Upper lobe of right lung (tissue), 1 donor: ENCODE results near the gene PHF8. TPM values are rescaled to one million over a fixed set of nuclear protein-coding genes. Genes with fewer than 3 reads are reported as not detected.
A peak's percentile ranks its signal among the peaks of the same experiment; 100 is the strongest.

Experiments
- ATAC-seq: fragments of 200-7000 bp; cut with Tn5 transposase; one replicate; pipeline ENCODE4 v1.9.1; 2020; ENCODE audit warnings: mild to moderate bottlenecking, moderate library complexity
- DNase-seq: peaks from one replicate; pipeline ENCODE4 v3.0.0-alpha.2; 2020
- H3K27ac ChIP-seq: fragments of 200-600 bp; one replicate; pipeline ENCODE4 v1.8.0; 2022
- H3K27me3 ChIP-seq: fragments of 200-600 bp; one replicate; pipeline ENCODE4 v1.8.0; 2022; ENCODE audit warnings: mild to moderate bottlenecking
- H3K36me3 ChIP-seq: fragments of 200-600 bp; one replicate; pipeline ENCODE4 v1.8.0; 2022
- H3K4me1 ChIP-seq: fragments of 200-600 bp; one replicate; pipeline ENCODE4 v1.8.0; 2022
- H3K4me3 ChIP-seq: fragments of 200-600 bp; one replicate; pipeline ENCODE4 v1.8.0; 2022; ENCODE audit warnings: mild to moderate bottlenecking
- H3K9me3 ChIP-seq: fragments of 200-600 bp; one replicate; pipeline ENCODE4 v1.8.0; 2022
- intact Hi-C: fragments of 100-400 bp; cut with DNase I; formaldehyde crosslinking; loops from one replicate; pipeline ENCODE4 v1.11.0; 2022
- total RNA-seq: library from RNA; stranded (reverse); fragmentation: NEBNext Ultra II Directional; extraction: Animal tissue kit (Norgen Biotek cat#: 25700); gene quantifications from one replicate; pipeline ENCODE4 v1.2.1, GENCODE V29; 2021
- TF ChIP-seq, protein P1 (sequence below): fragments of 200-600 bp; IDR thresholded peaks from one replicate; pipeline ENCODE4 v1.8.0; 2022; ENCODE audit warnings: antibody characterized with exemption
- donor health status: DM: no; HTN: yes; CAD: no; lungs with severe emphysema.

PHF8 gene
- total RNA-seq, 1 donor from 2014 or later: 28.5 TPM

DNA sequence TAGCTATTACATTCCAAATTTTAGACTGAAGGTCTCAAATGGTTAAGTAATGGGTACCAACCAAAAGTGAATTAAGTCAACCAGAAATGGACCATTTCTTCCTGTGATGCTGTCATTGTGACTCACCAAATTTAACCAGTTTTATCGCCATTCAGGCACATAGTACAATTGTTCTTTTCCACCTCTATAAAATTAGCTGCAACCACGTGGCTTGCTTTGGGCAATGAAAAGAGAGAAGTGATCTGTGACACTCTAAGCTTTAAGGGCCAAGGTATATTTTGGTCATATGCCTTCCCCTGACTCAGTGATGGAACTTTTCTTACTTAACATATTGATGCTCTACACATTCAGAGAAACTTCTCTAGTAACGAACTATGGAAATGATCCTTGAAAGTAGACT is 20.3 kb upstream of the PHF8 start:
- Histone ChIP-seq H3K36me3 (no peaks in the 10 kb centered on the region), H3K9me3 (no peaks in the 10 kb centered on the region), H3K4me1 (no peaks in the 10 kb centered on the region), H3K4me3 (no peak overlapping the region), H3K27ac (no peak overlapping the region), H3K27me3 (no peaks in the 10 kb centered on the region)
- DNase-seq (no peak), ATAC-seq (no peak)
- intact Hi-C loops: no loop called here
- TF ChIP-seq, protein P1, sequence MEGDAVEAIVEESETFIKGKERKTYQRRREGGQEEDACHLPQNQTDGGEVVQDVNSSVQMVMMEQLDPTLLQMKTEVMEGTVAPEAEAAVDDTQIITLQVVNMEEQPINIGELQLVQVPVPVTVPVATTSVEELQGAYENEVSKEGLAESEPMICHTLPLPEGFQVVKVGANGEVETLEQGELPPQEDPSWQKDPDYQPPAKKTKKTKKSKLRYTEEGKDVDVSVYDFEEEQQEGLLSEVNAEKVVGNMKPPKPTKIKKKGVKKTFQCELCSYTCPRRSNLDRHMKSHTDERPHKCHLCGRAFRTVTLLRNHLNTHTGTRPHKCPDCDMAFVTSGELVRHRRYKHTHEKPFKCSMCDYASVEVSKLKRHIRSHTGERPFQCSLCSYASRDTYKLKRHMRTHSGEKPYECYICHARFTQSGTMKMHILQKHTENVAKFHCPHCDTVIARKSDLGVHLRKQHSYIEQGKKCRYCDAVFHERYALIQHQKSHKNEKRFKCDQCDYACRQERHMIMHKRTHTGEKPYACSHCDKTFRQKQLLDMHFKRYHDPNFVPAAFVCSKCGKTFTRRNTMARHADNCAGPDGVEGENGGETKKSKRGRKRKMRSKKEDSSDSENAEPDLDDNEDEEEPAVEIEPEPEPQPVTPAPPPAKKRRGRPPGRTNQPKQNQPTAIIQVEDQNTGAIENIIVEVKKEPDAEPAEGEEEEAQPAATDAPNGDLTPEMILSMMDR: no peak

DNA sequence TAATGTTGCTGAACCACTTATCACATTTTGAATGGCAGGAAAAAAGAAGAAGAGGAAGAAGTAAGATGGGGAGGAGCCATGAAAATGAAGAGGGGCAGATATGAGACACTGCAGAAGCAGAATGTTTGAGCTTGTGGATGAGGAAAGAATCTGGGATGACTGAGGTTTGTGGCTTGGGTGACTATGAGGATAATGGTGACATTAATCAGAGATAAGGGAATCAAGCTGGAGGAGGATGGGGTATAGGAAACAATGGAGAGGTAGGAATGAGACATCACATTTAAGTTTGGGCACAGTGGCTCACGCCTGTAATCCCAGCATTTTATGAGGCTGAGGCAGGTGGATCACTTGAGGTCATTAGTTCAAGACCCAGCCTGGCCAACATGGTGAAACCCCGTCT is 19.1 kb upstream of the PHF8 start:
- ATAC-seq (no peak), DNase-seq (no peak)
- no peaks in the 10 kb centered on the region for H3K9me3 ChIP-seq
- H3K4me1 ChIP-seq: no peaks in the 10 kb centered on the region
- no peak overlapping the region for H3K4me3 ChIP-seq
- H3K36me3 ChIP-seq: no peaks in the 10 kb centered on the region
- no peak overlapping the region for H3K27ac ChIP-seq
- intact Hi-C loops: no loop called here
- TF ChIP-seq, protein P1: no peak
- H3K27me3 ChIP-seq: no peaks in the 10 kb centered on the region

DNA sequence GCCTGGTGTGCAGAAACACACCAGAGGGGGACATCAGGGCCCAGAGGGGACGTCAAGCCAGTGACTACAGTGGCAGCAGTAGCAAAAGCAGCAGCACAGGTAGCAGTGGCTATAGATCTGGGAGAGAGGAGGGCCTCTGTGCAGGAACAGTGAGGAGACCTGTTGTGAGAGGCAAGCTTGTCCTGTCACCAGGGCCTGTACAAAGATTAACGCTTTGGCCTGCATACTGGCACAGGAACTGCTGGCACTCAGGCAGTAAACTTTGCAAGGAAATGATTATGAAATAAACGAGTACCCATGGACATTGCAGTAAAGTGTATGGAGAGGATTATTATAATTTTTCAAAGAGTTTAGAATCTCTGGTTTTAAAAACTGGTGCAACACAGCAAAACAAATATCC is 5.5 kb upstream of the PHF8 start:
- TF ChIP-seq, protein P1: no peak
- ATAC-seq: no peak
- Histone ChIP-seq H3K4me3 (no peak overlapping the region), H3K27me3 (no peaks in the 10 kb centered on the region), H3K36me3 (no peaks in the 10 kb centered on the region), H3K27ac (no peak overlapping the region), H3K4me1 (peaks cover 4% of the 10 kb centered on the region), H3K9me3 (no peaks in the 10 kb centered on the region)
- intact Hi-C loops: no loop called here
- no peak for DNase-seq

DNA sequence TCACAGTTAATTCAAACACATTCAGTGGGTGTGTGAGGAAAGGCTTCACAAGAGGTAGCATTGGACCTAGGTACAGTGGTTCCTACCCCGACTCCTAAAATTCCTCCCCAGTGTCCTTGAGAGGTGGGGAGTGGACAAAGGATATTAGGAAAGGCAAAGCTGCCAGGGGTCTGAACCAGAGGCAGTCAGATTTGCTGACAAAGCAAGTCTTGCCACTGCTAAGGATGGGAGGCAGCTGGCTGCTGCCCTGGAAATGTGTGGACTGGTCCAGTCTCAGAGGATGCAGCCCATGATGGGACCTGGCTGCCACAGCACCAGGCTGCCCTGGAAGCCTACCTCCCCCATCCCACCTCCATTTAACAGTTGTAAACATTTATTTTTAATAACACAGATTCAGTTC is 4.1 kb upstream of the PHF8 start:
- Histone ChIP-seq H3K4me3 (no peak overlapping the region), H3K27me3 (no peaks in the 10 kb centered on the region), H3K36me3 (no peaks in the 10 kb centered on the region), H3K4me1 (peaks cover 4% of the 10 kb centered on the region), H3K27ac (no peak overlapping the region), H3K9me3 (no peaks in the 10 kb centered on the region)
- ATAC-seq (no peak), DNase-seq (no peak)
- intact Hi-C loops: no loop called here
- TF ChIP-seq, protein P1: no peak

DNA sequence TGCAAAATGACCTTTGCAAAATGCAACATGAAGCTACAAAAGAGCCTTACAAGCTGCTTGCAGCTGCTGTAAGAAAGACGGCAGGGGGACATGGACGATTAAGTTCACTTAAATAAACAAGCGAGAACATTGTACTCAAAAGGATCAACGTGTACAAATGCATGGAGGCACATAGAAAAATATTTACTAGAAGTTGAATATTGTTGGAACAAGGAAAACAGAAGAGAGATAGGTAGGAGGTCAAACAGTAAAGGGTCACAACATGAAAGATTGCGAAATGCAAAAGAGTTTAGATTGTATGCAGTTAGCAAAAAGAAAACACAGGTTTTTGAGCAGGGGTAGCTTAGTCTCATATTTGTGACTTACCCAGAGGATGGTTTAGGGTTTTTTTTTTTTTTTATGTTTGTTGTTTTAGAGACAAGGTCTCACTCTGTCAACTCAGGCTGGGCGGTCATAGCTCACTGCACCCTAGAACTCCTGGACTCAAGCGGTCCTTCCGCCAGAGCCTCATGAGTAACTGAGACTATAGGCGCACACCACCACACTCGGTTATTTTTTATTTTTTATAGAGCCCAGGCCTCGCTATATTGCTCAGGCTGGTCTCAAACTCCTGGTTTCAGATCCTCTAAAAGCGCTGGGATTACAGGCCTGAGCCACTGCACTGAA is 1.4 kb upstream of the PHF8 start:
- Histone ChIP-seq H3K36me3 (peaks cover 5% of the 10 kb centered on the region), H3K9me3 (no peaks in the 10 kb centered on the region), H3K27me3 (no peaks in the 10 kb centered on the region), H3K4me1 (peaks cover 4% of the 10 kb centered on the region), H3K27ac (no peak overlapping the region), H3K4me3 (no peak overlapping the region)
- no peak for DNase-seq
- TF ChIP-seq, protein P1: no peak
- ATAC-seq: no peak
- intact Hi-C loops: no loop called here

DNA sequence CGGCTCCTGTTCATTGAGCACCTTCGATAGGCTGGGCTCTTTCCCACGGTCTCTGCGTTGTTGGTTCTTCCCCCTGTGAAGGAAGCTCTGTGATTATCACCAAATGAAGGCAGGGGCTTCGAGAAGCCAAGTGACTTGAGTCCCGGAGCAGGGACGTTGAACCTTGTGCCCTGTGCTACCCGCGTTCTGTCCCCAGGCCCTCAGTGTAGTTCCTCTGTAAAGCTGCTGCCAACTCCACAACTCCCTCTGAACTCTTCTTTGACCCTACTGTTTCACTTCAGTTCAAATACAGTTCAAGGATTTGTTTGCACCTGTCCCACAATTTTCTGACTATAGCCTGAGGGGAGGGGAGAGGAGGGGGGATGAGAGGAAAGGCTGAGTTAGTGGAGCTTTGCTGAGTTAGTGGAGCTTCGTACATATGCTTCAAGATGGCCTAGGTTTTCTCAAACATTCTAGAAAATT is 635 bp upstream of the PHF8 start:
- H3K27me3 ChIP-seq: no peaks in the 10 kb centered on the region
- H3K27ac ChIP-seq: peak overlapping the region; percentile 97
- peaks cover 13% of the 10 kb centered on the region for H3K36me3 ChIP-seq
- no peak for DNase-seq
- H3K4me3 ChIP-seq: peak overlapping the region; percentile 66
- H3K9me3 ChIP-seq: no peaks in the 10 kb centered on the region
- no peak for ATAC-seq
- intact Hi-C loops: no loop called here
- TF ChIP-seq, protein P1: no peak
- peaks cover 4% of the 10 kb centered on the region for H3K4me1 ChIP-seq
